ENCODE measurements around the gene SMAD3.

SMAD3 gene

DNA sequence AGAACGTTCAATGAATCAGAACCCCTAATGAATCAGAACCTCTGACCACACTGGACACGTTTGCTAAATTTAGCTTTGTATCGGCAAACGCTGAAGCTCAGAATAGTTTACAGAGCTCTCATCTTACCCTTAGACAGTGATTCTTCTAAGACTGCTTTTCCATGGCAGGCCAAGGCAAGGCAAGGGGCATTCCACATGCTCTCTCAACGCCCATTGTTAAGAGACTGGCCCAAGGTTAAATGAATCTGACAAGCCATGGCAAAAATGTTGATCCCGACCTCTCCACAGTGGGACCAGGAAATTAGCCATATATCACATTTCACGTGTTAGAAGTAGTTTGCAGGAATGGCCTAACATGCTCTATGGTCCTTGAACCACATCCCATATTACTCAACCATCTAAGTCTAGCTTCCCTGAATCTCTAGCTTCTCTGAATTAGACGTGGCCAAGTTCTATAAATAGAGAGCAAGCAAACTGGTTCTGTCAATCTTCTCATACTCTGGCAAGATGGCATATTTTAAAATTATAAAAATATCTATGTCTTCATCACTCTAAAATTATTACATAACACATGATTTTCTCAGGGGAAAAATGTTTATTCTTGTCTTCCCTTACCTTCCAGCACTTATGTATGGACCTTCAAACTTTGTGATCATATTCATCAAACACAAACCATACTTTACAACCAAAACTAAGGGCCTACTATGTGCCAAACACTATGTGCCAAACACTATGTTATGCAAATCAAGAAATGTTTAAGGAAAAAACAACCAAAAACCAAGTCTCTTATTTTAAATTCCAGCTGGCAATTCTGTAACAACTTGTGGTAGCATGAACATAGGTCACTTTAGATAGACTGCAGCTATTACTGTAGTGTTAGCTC, 134.7 kb downstream of the SMAD3 start:
- no peak overlapping the region for H3K4me3 ChIP-seq (ENCODE audit: low read length)
- no peak for TF ChIP-seq ZNF274 (IDR thresholded peaks at IDR 0.05; ENCODE audit: low read depth, low read length)

- TF ChIP-seq ZNF274 (IDR thresholded peaks at IDR 0.05; ENCODE audit: low read depth, low read length): no peak
Observed at GRCh38 chr15:67201136-67201535, 135.7 kb downstream of the SMAD3 start.

DNA sequence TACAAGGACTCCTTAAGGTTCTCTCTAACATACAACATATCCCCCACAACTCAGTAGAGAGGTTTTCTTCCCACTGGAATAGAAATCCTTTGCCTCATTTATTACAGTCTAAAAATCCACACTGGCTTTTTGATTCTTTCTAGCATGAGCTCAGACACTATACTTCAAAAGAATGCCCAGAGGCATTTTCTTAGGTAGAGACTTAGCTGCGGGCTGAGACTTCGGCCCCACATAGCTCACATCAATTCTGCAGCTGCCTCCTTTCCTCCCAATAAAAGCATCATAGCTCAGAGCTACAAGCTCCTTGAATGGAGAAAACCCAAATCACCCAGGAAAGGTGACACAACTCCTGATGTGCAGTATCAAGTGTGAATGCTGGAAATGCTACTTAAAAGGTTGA, 136.7 kb downstream of the SMAD3 start:
- no peak overlapping the region for H3K4me3 ChIP-seq (ENCODE audit: low read length)
- no peak for TF ChIP-seq ZNF274 (IDR thresholded peaks at IDR 0.05; ENCODE audit: low read depth, low read length)

More at GRCh38 chr15:67201136-67201535, 135.7 kb downstream of the SMAD3 start:
- no peak overlapping the region for H3K4me3 ChIP-seq (ENCODE audit: low read length)

DNA sequence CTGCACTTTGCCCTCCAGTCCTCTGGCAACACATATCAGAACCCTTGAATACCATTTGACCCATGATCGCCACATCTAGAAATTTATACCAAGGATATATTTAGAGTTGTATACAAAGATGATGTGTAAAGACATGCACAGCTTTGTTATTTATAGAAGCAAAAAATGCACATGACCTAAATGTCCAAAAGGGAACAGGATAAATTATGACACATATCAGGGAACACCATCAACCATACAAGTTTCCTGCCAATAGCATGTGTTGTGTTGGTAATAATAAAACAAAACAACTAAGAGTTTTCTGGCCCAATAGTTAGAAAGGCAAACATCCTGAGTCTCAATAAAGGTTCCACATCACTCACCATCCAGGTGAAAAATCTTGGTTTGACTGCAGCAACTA, 137.6 kb downstream of the SMAD3 start:
- TF ChIP-seq ZNF274 (IDR thresholded peaks at IDR 0.05; ENCODE audit: low read depth, low read length): no peak
- no peak overlapping the region for H3K4me3 ChIP-seq (ENCODE audit: low read length)

DNA sequence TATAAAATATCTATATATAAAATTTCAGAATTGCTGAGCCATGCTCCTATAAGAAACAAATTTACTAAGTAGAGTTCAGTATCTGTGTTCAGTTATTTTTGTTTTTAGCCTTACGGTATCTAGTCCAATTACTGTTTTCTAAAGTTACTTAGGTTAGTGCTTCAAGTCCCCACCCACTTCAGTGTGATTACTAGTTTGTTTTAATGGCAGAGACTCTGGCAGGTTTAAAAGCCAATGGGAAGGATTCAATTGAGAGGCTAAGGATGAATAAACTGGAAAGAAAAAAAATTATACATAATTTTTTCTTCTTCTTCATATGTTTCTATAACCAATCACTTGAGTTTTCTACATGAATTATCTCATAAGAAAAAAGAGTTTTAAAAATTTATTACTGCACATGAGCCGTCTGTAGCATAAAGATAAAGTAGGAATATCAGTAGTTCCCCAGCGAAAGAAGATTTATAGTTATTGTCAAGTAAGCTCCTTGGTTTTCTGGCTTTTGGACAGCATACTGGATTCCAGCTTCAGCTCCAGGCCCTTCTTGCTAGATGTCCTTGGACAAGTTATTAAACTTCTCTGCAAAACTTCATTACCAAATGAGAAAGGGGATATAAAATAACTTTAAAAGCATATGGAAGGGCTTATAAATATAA, 142.3 kb downstream of the SMAD3 start:
- no peak for TF ChIP-seq ZNF274 (IDR thresholded peaks at IDR 0.05; ENCODE audit: low read depth, low read length)
- no peak overlapping the region for H3K4me3 ChIP-seq (ENCODE audit: low read length)

GRCh38 chr15:67208396-67208795, 143.0 kb downstream of the SMAD3 start:
- no peak overlapping the region for H3K4me3 ChIP-seq (ENCODE audit: low read length)
- TF ChIP-seq ZNF274 (IDR thresholded peaks at IDR 0.05; ENCODE audit: low read depth, low read length): no peak

DNA sequence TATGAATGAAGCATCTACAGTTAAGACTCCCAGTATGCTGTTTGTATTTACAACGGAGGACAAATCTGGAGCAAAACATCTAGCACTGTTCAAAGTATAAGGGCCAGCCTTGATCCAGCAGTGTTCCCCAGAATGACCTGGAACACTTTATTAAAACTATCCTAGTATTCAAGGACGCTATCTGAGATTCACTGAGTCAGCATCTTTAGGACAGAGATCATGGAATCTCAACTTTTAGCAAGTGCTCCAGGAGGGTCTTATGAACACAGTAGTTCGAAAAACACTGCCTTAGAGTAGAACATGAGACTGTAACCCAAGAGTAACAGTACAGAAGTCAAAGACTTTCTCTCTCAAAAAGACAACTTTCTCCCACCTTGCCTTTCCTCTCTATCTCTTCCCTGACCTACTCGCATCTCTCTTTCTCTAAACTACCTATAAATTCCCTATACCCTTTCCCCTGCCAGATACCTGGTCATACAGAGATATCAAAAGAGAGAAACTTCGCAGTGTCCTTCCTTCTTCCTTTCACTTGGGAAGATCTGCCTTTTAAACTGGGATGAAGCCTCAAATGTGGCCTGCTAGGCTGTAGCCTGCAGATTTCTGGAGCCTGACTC, 145.3 kb downstream of the SMAD3 start:
- no peak for TF ChIP-seq ZNF274 (IDR thresholded peaks at IDR 0.05; ENCODE audit: low read depth, low read length)
- no peak overlapping the region for H3K4me3 ChIP-seq (ENCODE audit: low read length)

DNA sequence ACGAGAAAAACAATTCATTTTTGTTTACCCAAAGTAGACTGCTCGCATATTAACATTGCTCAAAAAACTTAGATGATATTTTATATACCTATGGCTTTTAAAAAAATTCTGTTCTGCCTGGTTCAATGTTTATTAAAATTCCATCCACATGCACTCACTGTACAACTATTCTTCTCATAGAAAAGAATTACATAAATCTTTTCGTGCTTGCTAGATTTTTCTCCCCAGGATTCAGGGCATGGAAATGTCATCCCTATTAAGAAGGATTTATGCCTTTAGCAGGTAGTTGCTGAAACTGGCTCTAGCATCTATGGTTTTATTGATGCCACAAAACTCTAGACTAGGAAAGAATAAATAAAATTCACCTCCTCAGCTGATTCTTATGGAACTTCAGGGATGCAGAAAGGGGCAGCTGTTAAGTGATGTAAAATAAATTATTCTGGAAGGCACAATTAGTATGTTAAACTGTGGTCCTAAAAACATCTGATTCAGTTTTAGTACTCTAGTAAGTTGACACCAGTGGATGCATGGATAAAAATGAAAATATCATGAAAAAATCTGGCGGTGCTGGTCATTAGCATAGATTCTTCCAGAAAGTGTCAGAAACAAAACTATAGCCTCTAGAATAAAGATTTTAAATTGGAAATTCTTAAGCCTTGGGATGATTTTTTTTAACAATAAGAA, 147.4 kb downstream of the SMAD3 start:
- H3K4me3 ChIP-seq (ENCODE audit: low read length): no peak overlapping the region
- no peak for TF ChIP-seq ZNF274 (IDR thresholded peaks at IDR 0.05; ENCODE audit: low read depth, low read length)

GRCh38 chr15:67215102-67215501, 149.7 kb downstream of the SMAD3 start:
- TF ChIP-seq ZNF274 (IDR thresholded peaks at IDR 0.05; ENCODE audit: low read depth, low read length): no peak
- H3K4me3 ChIP-seq (ENCODE audit: low read length): no peak overlapping the region

- no peak for TF ChIP-seq ZNF274 (IDR thresholded peaks at IDR 0.05; ENCODE audit: low read depth, low read length)
- H3K4me3 ChIP-seq (ENCODE audit: low read length): no peak overlapping the region
Observed at GRCh38 chr15:67216859-67217258, 151.5 kb downstream of the SMAD3 start.

DNA sequence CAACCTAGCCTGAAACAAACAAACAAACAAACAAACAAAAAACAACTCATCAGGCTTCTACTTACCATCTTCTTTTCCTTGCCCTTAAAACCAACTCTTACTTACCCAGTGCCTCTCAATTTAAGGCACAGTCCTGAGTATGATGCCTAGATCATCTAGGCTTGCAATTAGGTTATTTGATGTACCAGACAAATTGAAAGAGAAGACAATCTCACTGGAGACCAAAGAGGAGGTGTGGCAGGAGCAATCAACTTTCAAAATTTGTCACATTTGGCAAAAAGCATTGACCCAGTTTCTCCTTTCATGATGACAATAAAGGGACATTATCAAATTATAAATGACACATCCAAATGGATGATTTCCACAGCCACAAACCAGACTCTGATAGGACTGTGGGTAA, 153.0 kb downstream of the SMAD3 start:
- no peak overlapping the region for H3K4me3 ChIP-seq (ENCODE audit: low read length)
- TF ChIP-seq ZNF274 (IDR thresholded peaks at IDR 0.05; ENCODE audit: low read depth, low read length): no peak

- no peak overlapping the region for H3K4me3 ChIP-seq (ENCODE audit: low read length)
- TF ChIP-seq ZNF274 (IDR thresholded peaks at IDR 0.05; ENCODE audit: low read depth, low read length): no peak
Observed at GRCh38 chr15:67219288-67219687, 153.9 kb downstream of the SMAD3 start.

DNA sequence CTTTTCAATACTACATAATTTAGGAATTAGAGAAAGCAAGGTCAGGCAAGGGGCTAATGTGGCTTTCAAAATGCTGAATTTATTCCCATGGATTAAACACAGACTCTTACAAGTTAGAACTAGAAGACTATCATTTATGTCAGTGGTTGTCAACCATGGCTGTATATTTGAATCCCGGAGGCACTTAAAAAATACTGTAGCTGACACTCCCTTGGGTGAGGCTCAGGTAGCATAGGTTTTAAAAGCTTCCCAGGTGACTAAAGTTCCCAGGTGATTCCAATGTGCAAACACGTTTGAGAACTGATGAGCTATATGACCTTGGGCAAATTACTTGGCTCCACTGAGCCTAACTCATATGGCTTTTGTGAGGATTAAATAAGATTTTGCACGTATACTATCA, 159.5 kb downstream of the SMAD3 start:
- TF ChIP-seq ZNF274 (IDR thresholded peaks at IDR 0.05; ENCODE audit: low read depth, low read length): no peak
- no peak overlapping the region for H3K4me3 ChIP-seq (ENCODE audit: low read length)

DNA sequence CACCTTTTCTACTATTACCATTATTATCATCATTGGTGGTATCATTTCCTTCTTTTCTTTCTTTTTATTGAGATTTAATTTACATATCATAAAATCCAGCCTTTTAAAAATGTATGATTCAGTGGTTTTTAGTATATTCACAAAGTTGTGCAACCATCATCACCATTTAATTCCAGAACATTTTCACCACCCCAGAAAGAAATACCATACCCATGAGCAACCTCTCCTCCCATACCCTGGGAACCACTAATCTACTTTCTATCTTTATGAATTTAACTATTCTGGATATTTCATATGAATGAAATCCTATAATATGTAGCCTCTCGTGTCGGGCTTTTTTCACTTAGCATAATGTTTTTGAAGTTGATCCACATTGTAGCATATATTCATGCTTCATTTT, 159.9 kb downstream of the SMAD3 start:
- no peak for TF ChIP-seq ZNF274 (IDR thresholded peaks at IDR 0.05; ENCODE audit: low read depth, low read length)
- H3K4me3 ChIP-seq (ENCODE audit: low read length): no peak overlapping the region

Data from GM08714 (cell line).